Left cardiac atrium (tissue), 4 donors: ENCODE data around the gene COBL. TPM values are rescaled to one million over a fixed set of nuclear protein-coding genes. Genes with fewer than 3 reads are reported as not detected.

Source experiments
- ATAC-seq, 2 donors: fragments of 200-7000 bp; cut with Tn5 transposase; one replicate each; pipeline ENCODE4 v1.9.1; 2020; ENCODE audit warnings: mild to moderate bottlenecking in 2 of 2, moderate library complexity in 2 of 2
- DNase-seq: peaks from one replicate; pipeline ENCODE4 v3.0.0-alpha.2; 2020
- intact Hi-C, 2 donors: fragments of 100-400 bp; cut with DNase I; formaldehyde crosslinking; loops; one replicate each; pipeline versions ENCODE4 v1.14.1 to v1.15.1; 2022 to 2023
- total RNA-seq, 2 donors: library from RNA; stranded (reverse); fragmentation: NEBNext Ultra II Directional; extraction: Animal tissue kit (Norgen Biotek cat#: 25700); gene quantifications; one replicate each; pipeline ENCODE4 v1.2.1, GENCODE V29; 2021
- donor health status: DM: no; HTN: yes; CAD: no.
- donor health status: DM: no; HTN: yes; CAD: no; lungs with severe emphysema.
- donor health status: DM: yes; HTN: yes; CAD: no.
- donor health status: Dilated cardiomyopathy.

COBL gene
- total RNA-seq, 2 donors from 2014 or later: 28.1 to 36.0 TPM

DNA sequence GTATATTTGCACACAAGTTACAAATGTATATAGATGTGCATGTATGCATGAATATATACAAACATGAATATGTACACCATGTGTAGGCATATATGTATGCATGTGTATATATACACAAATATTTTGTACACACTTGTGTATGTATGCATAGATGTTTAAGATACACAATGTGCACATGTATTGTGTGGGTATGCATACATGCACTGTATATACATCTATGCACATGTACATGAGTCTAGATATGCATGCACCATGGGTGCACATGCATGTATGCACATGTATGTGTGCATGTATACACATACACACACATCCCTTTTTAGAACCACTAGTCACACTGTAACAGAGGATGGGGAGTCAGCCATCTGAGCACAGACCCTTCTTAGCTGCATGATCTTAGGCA is 249.4 kb downstream of the COBL start:
- no peak for DNase-seq
- ATAC-seq: no peak
- intact Hi-C loops: loop anchor here (5.0 to 10.0 kb wide), 3 partner anchors 272 to 382 kb away; no protein-coding TSS in a partner anchor

DNA sequence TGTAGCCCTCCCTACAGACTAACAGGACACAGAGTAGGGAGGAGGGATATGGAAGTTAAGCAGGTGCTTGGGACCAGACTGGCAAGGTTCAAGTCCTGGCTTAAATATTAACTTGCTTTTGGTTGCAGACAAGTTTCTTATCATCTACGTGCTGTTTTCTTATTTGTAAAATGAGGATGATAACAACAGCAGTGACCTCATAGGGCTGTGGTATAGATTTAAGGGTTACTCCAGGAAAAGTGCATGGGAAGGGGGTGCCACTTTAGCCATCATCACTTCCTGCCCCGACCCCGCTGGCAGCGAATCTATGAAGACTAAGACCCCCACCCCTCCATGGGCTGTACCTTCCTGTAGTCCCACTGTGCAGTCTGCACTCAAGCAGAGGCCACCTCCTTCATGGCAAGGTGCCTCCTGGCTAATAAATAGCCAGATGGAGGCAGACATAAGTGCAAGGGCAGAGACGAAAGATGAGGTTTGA is 250.2 kb downstream of the COBL start:
- DNase-seq: no peak
- intact Hi-C loops: loop anchor here (5.0 to 10.0 kb wide), 3 partner anchors 272 to 382 kb away; no protein-coding TSS in a partner anchor
- no peak for ATAC-seq

DNA sequence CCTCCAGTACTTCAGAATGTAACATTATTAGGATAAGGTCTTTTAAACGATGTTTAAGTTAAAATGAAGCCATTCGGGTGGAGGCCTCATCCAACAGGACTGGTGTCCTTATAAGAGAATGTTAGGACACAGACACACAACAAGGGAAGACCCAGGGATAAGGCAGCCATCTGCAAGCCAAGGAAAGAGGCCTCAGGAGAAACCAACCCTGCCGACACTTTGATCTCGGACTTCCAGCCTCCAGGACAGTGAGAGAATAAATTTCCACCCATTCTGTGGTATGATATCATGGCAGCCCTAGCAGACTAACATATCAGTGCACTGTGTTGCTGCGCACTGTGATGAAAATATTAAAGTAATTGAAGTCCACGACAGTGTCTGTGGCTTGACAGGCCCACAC is 250.8 kb downstream of the COBL start:
- DNase-seq: no peak
- no peak for ATAC-seq
- intact Hi-C loops: loop anchor here (5.0 to 10.0 kb wide), 3 partner anchors 271 to 381 kb away; no protein-coding TSS in a partner anchor

DNA sequence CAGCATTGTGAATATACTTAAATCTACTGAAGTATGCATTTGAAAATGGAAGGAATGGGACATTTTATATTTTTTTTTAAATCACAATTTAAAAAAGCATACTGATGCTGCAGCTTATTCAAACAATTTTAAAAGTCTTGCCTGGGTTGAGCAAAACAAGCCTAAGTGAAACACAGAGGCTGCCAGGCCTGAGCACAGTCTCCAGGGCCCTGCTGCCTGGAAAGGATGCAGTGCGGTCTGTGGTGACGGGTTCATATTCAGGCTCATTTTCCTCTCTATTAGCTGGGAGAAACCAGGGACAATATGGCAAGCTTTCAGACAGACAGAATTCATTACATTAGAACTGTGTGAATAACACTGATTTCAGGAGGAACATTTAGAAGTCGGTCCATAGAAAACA is 251.9 kb downstream of the COBL start:
- ATAC-seq (no peak), DNase-seq (no peak)
- intact Hi-C loops: loop anchor here (5.0 to 10.0 kb wide), 3 partner anchors 270 to 380 kb away; no protein-coding TSS in a partner anchor

DNA sequence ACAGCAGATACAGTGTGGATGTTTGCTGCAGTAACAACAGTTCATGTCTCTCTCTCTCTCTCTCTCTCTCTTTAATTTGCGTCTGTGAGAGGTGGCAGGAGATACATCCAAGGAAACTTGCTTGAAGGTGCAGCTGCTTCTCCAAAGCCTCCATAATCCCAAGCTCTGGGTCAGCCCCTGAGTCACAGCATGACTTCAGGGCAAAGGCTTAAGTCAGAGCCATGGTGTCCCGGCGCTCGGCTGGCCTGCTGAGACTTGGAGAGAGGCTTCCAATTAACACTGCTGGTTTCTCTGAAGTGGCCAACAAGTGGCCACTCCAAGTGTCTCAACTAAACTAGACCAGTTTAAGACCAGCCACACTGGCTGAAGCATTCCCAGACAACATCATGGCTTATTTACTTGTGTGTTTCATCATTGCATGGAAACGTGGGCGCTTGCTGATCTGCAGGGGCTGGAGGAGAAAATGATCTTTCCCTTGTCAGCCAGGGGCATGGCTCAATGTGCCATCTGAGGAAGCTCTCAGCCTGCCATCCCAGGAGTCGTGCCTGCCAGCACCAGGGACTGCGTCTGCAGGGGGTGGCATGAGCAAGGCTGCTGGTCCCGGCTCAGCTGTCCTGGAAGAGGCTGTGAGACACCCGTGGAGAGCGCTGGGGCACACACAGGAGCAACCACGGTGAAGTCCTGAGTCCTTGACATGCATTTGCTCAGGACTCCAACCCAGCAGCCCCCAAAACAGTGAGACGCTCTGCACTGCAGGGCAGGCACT is 254.2 kb downstream of the COBL start:
- DNase-seq (no peak), ATAC-seq (peak in 1 of 2 donors; percentile 46)
- intact Hi-C loops: loop anchor here (10.0 kb wide), 2 partner anchors 268 to 378 kb away; no protein-coding TSS in a partner anchor

DNA sequence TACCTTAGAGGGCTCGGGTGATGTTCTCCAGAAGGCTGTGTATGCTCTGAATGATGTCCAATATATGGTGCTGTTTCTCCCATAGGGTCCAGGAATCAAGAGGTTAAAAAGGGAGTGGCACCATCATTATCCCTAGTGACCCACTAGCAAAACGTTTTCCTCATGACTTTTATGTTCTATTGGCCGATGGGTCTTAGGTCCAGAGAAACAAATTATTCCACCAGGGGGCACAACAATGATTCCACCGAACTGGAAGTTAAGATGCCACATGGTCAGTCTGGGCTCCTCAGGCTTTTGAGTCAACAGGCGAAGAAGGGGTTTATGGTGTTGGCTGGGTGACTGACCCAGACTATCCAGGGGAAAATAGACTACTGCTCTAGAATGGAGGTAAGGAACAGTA is 256.1 kb downstream of the COBL start:
- intact Hi-C loops: loop anchor here (10.0 kb wide), 2 partner anchors 266 to 376 kb away; no protein-coding TSS in a partner anchor
- ATAC-seq (no peak), DNase-seq (no peak)

DNA sequence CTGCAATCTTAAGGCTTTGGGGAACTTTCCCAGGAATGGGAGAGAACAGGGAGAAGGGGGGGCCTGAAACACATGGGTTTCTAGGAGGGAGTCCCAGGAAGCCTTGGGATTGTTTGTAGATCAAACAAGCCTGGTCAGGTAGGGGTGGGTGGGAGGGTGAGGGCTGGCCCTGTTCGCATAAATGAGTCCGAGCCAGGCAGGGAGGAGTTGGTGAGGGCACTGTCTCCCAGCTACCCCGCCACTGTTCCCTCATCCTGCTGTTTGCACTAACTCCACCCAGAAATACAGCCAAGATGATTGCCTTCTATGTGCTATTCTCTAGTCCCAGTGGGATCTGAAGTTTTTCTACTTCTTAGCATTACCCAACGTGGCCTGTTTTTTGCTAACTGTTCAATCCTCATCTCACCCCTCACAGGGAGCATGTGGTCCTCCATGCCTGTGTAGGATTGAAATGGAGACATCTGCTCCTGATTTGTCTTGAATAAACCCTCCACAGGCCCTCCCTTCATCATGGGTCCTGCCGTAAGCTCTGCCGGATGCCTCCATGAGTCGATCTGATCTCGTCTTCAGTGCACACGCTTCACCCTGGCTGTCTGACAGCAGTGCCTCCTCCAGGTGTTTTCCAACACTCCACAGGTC is 257.0 kb downstream of the COBL start:
- intact Hi-C loops: loop anchor here (10.0 kb wide), 2 partner anchors 265 to 375 kb away; no protein-coding TSS in a partner anchor
- DNase-seq: no peak
- no peak for ATAC-seq

DNA sequence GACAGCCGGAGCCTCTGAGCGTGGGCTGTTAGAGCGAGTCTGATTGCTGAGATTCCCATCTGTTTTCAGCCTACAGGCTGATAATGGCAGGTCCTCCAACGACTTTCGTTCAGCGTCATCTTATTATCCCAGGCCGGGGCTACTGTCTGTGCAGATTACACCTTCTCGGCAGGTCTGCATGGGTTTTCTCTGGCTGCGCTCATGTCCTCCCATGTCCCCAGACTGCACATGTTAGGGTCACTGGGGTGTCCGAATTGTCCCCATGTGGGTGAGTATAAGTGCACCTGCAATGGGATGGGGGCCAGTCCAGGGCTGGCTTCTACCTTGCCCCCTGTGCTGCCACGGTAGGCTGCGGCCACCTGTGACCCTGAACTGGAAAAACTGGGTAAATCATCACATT is 257.8 kb downstream of the COBL start:
- ATAC-seq (no peak), DNase-seq (no peak)
- intact Hi-C loops: no loop called here

DNA sequence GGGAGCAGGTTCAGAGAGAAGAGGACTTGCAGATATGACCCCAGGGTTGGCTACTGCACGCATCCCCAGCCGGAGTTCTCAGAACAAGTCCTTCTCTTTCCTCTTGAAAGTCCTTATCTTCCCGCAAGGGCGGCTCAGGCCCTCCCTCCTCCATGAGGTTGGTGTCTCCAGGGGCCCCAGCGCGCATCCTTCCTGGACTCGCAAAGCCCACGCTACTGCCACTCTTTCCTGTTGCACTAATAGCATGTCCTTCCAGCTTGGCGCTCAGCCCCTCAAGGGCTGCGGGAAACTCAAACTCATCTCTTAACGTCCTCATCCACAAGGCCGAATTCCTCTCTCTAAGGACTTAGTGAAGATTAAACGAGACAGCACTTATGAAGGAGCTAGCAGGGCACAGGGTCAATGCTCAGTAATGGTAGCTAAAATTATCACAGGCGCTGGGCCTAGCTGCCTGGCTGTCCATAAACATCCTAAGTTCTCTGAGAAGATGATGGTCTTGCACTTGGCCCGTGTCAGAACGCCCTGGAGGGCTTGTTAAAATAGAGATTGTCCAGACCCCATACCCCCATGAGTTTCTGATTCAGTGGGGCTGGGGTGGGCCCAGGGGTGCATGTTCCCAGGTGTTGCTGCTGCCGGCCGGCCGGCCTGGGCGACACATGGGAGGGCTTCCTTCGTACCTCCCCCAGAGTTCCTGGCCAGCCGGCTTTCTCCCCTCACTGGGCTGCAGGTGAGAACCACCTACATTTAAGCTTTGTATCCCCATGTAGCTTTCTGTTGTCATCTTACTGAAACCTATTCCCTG is 261.4 kb downstream of the COBL start:
- DNase-seq (no peak), ATAC-seq (peak; percentile 57 to 80)
- intact Hi-C loops: no loop called here

DNA sequence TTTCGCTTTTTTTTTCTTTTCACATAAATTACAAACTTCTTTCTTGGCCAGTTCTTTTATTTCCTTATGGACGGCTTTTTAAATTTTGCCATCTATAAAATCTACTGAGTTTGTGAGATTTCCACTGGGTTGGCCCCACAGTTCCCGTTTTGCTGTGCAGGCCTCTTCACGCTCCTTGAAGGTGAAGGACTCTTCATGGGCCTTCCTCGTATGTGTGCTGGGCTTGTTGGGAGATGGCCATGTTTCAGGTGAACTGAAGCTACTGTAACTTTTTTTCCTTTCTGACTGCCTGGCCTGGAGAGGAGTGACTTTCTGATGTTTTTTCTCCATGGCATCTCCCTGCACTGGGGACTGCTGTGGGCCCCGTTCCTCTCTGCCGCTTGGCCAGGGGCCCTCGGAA is 262.4 kb downstream of the COBL start:
- ATAC-seq (no peak), DNase-seq (no peak)
- intact Hi-C loops: no loop called here

DNA sequence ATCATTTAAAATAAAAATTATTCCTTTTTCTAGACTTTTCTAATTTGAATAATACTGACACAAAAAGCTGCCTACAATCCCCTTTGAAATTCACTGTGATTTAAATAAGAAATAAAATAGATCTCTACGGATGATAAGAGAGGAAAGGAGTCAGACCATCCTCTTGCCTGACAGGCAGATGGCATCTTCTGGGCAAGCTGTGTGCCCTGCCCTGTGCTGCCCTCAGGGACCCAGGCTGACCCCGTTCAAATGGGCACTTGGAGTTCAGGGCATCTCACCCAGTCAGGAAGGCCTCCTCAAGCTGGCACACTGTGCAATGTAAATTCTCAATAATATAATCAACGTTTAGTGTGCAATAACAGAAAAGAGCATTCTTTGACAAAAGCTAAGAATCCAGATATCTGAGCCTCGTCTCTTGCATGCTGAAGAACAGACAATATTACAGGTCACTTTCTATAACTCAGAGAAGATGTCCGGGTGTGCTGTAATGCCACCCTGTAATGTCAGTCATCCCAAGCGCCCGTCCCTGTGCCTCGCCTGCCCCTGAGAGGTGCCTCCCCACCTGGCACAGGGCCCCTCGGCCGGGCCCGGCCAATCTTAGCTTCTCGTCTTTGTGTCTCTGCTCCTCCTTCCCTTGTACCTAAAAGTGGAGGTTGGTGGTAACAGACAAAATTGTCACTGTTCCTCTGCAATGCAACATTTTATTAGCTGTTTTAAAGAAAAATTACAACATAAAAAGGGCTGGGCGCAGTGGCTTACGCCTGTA is 263.3 kb downstream of the COBL start:
- DNase-seq: no peak
- ATAC-seq: no peak
- intact Hi-C loops: no loop called here

DNA sequence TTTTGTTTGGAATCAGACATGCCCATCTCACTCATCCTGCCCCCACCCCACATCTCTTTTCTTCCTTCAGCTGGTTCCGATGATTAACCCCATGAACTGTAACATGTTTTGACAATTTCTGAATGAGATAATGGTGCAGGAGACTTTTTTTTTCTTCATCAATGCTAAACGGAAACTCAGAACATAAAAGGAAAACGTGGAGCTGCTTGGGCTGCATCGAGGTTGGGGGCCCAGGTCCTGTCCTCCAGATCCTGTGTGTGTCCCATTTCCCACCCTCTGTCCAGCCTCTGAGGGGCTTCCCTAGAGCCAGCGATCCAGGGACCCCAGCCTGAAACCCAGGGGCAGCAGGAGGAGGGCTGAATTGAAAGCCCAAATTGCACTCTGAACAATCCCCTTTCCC is 270.1 kb downstream of the COBL start:
- ATAC-seq: no peak
- DNase-seq: no peak
- intact Hi-C loops: no loop called here

DNA sequence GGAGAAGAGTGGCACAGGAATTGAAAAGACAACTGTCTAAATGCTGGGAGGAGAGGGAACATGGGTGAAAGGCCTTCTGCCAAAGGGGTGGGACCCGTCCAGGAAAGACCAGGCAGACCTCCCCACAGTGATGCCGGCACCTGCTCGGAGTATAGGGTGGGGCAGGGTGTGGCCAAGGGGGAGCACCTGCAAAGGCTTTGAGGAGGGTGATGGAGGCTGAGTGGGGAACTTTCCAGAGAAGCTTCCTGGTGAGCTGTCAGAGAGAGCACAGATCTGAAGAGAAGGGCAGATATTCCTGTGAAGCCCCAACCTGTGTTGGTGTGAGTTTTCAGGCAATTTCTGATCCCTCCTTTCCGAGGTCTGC is 270.5 kb downstream of the COBL start:
- ATAC-seq (no peak), DNase-seq (no peak)
- intact Hi-C loops: no loop called here

DNA sequence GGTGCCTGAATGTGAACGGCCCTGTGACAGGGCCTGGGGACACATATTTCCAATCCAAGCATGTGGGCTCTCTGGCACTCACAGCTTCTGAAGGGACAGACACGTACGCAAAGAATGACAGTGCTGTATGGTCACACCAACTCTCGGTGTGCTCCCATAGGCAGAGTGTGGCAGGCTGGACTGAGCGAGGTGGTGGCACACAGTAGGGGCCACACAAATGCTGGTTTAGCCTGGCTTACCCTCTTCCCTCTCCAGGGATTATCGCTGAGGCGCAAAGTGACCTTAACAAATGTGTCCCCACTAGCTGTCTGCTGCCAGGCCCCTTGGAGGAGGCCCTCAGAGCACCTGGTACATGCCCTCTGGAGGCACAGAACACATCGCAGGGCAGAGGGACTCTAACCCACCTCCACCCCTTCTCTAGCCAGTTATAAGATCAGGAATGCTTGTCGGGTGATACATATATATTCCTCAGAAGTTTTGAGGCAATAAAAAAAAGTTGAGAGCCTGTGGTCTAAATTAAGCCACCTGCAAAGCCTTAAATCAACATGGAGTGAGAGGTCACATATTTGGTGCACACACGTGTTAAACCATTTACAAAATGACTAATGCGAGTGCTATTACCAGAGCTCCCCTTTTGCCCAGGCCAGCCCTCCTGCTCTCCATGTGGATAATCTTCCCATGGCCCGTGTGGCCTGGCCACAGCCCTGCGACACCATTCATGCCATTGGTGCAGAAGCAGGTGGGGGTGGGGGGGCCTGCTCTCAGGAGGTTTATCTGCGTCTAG is 271.1 kb downstream of the COBL start:
- peak in 1 of 2 donors; percentile 24 for ATAC-seq
- intact Hi-C loops: no loop called here
- no peak for DNase-seq

DNA sequence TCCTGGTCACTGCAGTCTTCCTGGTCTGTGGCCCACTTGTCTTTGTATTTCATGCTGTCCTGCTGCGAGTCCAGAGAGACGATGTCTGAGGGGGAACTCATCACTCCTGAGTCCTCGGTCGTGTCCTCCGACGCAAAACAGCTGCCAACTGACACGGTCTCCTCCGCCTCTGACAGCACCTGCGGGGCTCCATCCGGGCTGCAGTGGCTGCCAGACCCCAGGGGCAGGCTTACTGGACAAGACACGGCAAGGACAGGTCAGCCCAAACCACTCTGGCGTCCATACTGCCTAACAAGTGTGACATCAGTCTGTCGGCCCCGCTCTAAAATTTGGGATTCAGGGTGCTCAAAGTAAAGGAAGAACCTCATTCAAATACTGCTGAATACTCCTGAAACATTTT is 273.1 kb downstream of the COBL start:
- intact Hi-C loops: no loop called here
- DNase-seq (no peak), ATAC-seq (no peak)

DNA sequence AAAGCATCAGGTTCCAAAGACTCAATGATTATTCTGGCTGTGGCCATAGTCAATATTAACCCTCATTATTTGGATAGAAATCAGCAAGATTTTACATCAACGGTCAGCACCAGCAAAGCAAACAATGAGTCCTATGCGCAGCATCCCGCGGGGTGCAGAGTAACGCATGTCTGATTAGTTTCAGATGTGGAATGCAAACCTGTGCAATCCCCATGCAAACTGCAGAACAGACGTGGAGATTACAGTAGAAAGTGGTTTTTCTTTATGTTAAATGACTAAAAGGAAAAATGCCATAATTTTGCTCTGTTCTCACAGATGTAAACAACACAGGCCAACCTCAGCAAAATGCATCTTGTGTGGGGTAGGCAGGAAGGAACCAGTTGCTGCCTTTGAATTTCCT is 275.8 kb downstream of the COBL start:
- ATAC-seq: no peak
- DNase-seq: no peak
- intact Hi-C loops: no loop called here

DNA sequence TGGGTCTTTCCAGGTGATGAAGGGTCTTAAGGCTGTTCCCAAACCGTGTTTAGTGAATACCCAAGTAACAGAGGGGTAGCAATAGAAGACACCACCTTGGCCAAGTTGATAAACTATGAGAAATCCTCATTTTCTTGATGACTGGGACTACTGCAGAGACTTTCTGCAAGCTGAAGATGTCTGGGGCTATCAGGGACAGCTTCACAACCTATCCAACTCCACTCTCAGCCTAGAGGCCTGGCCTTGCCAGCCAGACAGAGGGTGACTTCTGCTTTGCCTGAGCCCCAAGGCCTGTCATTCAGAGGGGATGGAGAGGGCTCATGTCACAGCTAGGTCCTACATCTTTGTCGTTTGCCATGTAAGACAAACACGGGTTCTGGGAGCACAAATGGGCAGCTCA is 278.0 kb downstream of the COBL start:
- intact Hi-C loops: no loop called here
- ATAC-seq (no peak), DNase-seq (no peak)

DNA sequence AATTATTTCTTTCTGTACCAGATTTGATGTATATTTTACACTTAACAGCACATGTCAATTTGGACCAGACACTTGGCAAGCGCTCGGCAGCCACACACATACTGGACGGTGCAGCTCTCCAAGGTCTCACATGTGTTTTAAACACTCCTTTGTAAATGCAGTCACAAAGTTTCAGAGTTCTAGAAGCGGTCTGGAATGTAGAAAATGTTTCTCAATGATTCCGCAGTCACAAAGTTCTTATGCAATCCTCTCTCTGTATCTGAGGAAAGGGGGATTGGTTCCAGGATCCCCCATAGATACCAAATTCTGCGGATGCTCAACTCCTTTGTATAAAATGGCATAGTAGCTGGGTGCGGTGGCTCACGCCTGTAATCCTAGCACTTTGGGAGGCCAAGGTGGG is 280.9 kb downstream of the COBL start:
- ATAC-seq (no peak), DNase-seq (no peak)
- intact Hi-C loops: no loop called here
